Esophagus squamous epithelium (tissue), 4 donors: ENCODE measurements around the gene PLEK2.

ENCODE experiments used
- POLR2A ChIP-seq, 4 donors: fragments of 450-650 bp; IDR thresholded peaks; one replicate each; pipeline ENCODE4 v1.6.1; 2017; ENCODE audit warnings: antibody characterized with exemption in 4 of 4, mild to moderate bottlenecking in 4 of 4, moderate library complexity in 3 of 4
- TF ChIP-seq, protein P1 (sequence below), 6 experiments: fragments of 450-650 bp in 4 of 6; fragments of 200-600 bp in 2 of 6; sonication (generic) in 2 of 6; IDR thresholded peaks; one replicate each; pipeline ENCODE4 v1.5.1; 2016 to 2019; ENCODE audit warnings: antibody characterized with exemption in 6 of 6, mild to moderate bottlenecking in 4 of 6, moderate library complexity in 4 of 6

DNA sequence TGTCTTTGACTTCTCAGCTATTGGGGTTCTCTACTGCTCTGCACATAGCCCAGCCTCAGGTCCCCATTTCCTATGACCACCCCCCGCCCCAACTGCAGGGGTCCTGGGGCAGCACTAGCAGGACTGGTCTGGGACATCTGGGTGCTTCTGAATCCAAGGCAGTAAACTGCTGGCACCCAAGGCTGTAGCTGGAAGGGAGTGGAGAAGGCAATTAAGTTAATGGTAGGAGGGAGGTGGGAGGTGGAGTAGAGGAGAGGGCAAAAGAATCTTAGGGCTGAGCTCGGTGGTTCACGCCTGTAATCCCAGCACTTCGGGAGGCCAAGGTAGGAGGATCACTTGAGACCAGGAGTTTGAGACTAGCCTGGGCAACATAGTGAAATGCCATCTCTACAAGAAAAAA lies 11.5 kb downstream of the PLEK2 start:
- no peak for TF ChIP-seq POLR2A (IDR thresholded peaks at IDR 0.05)
- TF ChIP-seq, protein P1, sequence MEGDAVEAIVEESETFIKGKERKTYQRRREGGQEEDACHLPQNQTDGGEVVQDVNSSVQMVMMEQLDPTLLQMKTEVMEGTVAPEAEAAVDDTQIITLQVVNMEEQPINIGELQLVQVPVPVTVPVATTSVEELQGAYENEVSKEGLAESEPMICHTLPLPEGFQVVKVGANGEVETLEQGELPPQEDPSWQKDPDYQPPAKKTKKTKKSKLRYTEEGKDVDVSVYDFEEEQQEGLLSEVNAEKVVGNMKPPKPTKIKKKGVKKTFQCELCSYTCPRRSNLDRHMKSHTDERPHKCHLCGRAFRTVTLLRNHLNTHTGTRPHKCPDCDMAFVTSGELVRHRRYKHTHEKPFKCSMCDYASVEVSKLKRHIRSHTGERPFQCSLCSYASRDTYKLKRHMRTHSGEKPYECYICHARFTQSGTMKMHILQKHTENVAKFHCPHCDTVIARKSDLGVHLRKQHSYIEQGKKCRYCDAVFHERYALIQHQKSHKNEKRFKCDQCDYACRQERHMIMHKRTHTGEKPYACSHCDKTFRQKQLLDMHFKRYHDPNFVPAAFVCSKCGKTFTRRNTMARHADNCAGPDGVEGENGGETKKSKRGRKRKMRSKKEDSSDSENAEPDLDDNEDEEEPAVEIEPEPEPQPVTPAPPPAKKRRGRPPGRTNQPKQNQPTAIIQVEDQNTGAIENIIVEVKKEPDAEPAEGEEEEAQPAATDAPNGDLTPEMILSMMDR (IDR thresholded peaks at IDR 0.05), result no peak
